ENCODE measurements around the gene TRIM14.

Gene TRIM14

DNA sequence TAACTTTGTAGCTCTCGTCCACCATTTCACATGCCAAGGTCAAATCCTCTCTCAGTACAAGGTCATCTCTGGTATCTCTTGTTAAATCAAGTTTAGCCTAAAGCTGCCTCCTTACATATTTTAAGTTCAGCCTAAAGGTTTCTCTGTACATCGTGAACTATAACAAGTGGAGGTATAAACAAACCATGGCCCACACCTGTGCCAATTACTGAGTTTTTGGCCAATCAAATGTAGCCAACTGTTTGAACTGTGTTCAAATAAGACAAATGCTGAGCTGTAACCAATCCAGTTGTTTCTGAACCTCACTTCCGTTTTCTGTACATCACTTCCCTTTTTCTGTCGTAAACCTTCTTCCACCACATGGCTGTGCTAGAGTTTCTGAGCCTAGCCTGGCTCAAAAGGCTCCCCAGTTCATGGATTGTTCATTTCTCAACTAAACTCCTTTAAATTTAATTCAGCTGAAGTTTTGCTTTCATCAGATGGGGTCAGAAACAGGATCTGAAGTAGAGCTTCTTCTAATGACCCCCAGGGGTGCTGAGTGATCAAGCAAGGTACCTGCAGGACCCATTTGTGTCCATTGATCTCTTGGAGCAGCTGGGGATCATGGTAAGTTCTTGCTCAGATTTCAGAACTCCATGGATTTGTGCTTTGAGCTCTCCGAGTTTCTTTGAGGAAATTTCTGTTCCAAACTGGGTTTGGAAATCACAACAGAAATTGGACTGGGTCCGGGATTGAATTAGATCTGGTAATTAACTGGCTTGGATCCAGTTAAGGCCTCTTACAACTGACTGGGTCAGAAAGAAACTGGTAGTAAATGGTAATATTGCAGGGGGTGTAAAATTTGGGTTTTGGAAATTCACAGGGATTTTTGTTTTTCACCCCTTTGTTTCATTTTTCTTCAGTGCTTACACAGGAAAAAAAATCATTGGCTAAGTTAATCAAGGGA, 73.5 kb downstream of the TRIM14 start:
- H4K20me1 ChIP-seq (ENCODE audit: insufficient read depth, low read length, poor library complexity, severe bottlenecking): no peaks in the 10 kb centered on the region
- no peaks in the 10 kb centered on the region for H3K36me3 ChIP-seq (ENCODE audit: insufficient read depth, low read length)
- H3K79me2 ChIP-seq (ENCODE audit: insufficient read depth, low read length): peaks cover 33% of the 10 kb centered on the region
- H3K4me1 ChIP-seq (ENCODE audit: insufficient read depth, low read length, poor library complexity, severe bottlenecking): peaks cover 28% of the 10 kb centered on the region
- H3K9me3 ChIP-seq (ENCODE audit: insufficient read depth, low read depth, low read length): no peaks in the 10 kb centered on the region
- TF ChIP-seq EZH2phosphoT487 (IDR thresholded peaks at IDR 0.05; ENCODE audit: borderline replicate concordance): no peak
- TF ChIP-seq, protein P1, sequence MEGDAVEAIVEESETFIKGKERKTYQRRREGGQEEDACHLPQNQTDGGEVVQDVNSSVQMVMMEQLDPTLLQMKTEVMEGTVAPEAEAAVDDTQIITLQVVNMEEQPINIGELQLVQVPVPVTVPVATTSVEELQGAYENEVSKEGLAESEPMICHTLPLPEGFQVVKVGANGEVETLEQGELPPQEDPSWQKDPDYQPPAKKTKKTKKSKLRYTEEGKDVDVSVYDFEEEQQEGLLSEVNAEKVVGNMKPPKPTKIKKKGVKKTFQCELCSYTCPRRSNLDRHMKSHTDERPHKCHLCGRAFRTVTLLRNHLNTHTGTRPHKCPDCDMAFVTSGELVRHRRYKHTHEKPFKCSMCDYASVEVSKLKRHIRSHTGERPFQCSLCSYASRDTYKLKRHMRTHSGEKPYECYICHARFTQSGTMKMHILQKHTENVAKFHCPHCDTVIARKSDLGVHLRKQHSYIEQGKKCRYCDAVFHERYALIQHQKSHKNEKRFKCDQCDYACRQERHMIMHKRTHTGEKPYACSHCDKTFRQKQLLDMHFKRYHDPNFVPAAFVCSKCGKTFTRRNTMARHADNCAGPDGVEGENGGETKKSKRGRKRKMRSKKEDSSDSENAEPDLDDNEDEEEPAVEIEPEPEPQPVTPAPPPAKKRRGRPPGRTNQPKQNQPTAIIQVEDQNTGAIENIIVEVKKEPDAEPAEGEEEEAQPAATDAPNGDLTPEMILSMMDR (conservative IDR thresholded peaks at IDR 0.05; ENCODE audit: low read length): peak; percentile 30; the same call in 1 of the 2 replicates
- peak overlapping the region; percentile 69 for H3K4me2 ChIP-seq (ENCODE audit: low read depth, low read length, poor library complexity, severe bottlenecking)
- H3K9me2 ChIP-seq (replicated peaks; ENCODE audit: low read depth, low read length): no peaks in the 10 kb centered on the region
- H3K4me3 ChIP-seq (ENCODE audit: low read length, poor library complexity, severe bottlenecking): peak overlapping the region; percentile 73
- peak overlapping the region; percentile 79 for H3K9ac ChIP-seq (ENCODE audit: low read depth, low read length, poor library complexity, severe bottlenecking)
- H3F3A ChIP-seq (ENCODE audit: low read depth): no peaks in the 10 kb centered on the region
- peak overlapping the region; percentile 73 for H2AFZ ChIP-seq (ENCODE audit: low read length)
- H3K27me3 ChIP-seq (ENCODE audit: insufficient read depth, low read length, poor library complexity, severe bottlenecking): no peaks in the 10 kb centered on the region

DNA sequence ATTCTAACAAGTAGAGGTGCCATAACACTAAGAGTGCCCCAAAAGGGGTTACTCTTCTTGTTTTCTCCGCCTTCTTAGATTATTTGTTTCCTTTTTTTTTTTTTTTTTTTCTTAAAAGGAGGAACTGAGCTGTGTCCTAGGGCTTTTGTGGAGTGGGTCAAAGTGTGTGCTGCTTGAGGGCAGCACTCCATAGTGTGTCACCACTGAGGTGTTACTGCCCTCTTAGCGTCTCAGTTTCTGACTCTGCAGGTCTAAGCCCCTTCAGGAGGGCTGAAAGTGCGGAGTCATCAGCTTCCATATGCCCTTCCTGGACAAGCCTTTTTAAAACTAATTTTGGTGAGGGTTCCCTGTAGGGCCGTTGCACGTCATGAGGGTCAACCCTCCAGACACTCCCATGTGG, 75.1 kb downstream of the TRIM14 start:
- no peak overlapping the region for H3K4me3 ChIP-seq (ENCODE audit: low read length, poor library complexity, severe bottlenecking)
- no peaks in the 10 kb centered on the region for H3F3A ChIP-seq (ENCODE audit: low read depth)
- no peaks in the 10 kb centered on the region for H3K9me3 ChIP-seq (ENCODE audit: insufficient read depth, low read depth, low read length)
- no peak for TF ChIP-seq EZH2phosphoT487 (IDR thresholded peaks at IDR 0.05; ENCODE audit: borderline replicate concordance)
- TF ChIP-seq, protein P1 (conservative IDR thresholded peaks at IDR 0.05; ENCODE audit: low read length): no peak
- peaks cover 33% of the 10 kb centered on the region for H3K79me2 ChIP-seq (ENCODE audit: insufficient read depth, low read length)
- no peak overlapping the region for H2AFZ ChIP-seq (ENCODE audit: low read length)
- H3K27me3 ChIP-seq (ENCODE audit: insufficient read depth, low read length, poor library complexity, severe bottlenecking): no peaks in the 10 kb centered on the region
- H3K36me3 ChIP-seq (ENCODE audit: insufficient read depth, low read length): no peaks in the 10 kb centered on the region
- H4K20me1 ChIP-seq (ENCODE audit: insufficient read depth, low read length, poor library complexity, severe bottlenecking): no peaks in the 10 kb centered on the region
- H3K4me1 ChIP-seq (ENCODE audit: insufficient read depth, low read length, poor library complexity, severe bottlenecking): peaks cover 15% of the 10 kb centered on the region
- H3K9me2 ChIP-seq (replicated peaks; ENCODE audit: low read depth, low read length): no peaks in the 10 kb centered on the region
- no peak overlapping the region for H3K4me2 ChIP-seq (ENCODE audit: low read depth, low read length, poor library complexity, severe bottlenecking)
- H3K9ac ChIP-seq (ENCODE audit: low read depth, low read length, poor library complexity, severe bottlenecking): no peak overlapping the region

DNA sequence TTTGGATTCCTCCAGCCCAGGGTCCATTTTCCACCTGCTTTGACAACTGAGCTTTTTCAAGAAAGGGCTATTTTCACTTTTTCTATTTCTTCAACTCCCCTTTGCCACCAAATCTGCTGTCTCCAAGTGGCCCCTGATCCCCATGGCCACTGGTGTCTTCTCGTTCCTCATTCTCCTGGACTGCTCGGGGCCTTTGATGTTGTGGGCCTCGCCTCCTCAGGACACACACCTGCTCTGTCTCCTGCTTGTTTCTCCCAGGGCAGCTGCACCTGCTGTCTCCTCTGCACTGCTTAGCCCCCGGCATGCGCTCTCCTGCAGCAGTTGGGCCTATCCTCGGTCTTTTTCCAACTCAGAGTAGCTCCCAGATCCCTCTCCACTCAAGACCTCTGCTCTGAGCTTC, 78.8 kb downstream of the TRIM14 start:
- H3K9ac ChIP-seq (ENCODE audit: low read depth, low read length, poor library complexity, severe bottlenecking): no peak overlapping the region

More for the DNA sequence above, 78.8 kb downstream of the TRIM14 start:
- no peak for TF ChIP-seq EZH2phosphoT487 (IDR thresholded peaks at IDR 0.05; ENCODE audit: borderline replicate concordance)
- TF ChIP-seq, protein P1 (conservative IDR thresholded peaks at IDR 0.05; ENCODE audit: low read length): no peak
- H3K9me3 ChIP-seq (ENCODE audit: insufficient read depth, low read depth, low read length): no peaks in the 10 kb centered on the region
- H3K9me2 ChIP-seq (replicated peaks; ENCODE audit: low read depth, low read length): no peaks in the 10 kb centered on the region
- no peak overlapping the region for H3K4me3 ChIP-seq (ENCODE audit: low read length, poor library complexity, severe bottlenecking)
- no peaks in the 10 kb centered on the region for H3K36me3 ChIP-seq (ENCODE audit: insufficient read depth, low read length)
- no peaks in the 10 kb centered on the region for H3F3A ChIP-seq (ENCODE audit: low read depth)
- H3K4me1 ChIP-seq (ENCODE audit: insufficient read depth, low read length, poor library complexity, severe bottlenecking): peaks cover 6% of the 10 kb centered on the region
- no peaks in the 10 kb centered on the region for H3K27me3 ChIP-seq (ENCODE audit: insufficient read depth, low read length, poor library complexity, severe bottlenecking)
- no peak overlapping the region for H3K4me2 ChIP-seq (ENCODE audit: low read depth, low read length, poor library complexity, severe bottlenecking)
- H4K20me1 ChIP-seq (ENCODE audit: insufficient read depth, low read length, poor library complexity, severe bottlenecking): no peaks in the 10 kb centered on the region
- no peak overlapping the region for H2AFZ ChIP-seq (ENCODE audit: low read length)
- H3K79me2 ChIP-seq (ENCODE audit: insufficient read depth, low read length): no peaks in the 10 kb centered on the region
